Measurements from ENCODE around the gene NKX3-2. TPM values are rescaled to one million over a fixed set of nuclear protein-coding genes. Genes with fewer than 3 reads are reported as not detected.
"Not testable (repeated sequence)": the region's sequence is repeated elsewhere in the genome, so short reads cannot be mapped to it uniquely, and the experiment has no call there.

NKX3-2 gene
- total RNA-seq = not detected

DNA sequence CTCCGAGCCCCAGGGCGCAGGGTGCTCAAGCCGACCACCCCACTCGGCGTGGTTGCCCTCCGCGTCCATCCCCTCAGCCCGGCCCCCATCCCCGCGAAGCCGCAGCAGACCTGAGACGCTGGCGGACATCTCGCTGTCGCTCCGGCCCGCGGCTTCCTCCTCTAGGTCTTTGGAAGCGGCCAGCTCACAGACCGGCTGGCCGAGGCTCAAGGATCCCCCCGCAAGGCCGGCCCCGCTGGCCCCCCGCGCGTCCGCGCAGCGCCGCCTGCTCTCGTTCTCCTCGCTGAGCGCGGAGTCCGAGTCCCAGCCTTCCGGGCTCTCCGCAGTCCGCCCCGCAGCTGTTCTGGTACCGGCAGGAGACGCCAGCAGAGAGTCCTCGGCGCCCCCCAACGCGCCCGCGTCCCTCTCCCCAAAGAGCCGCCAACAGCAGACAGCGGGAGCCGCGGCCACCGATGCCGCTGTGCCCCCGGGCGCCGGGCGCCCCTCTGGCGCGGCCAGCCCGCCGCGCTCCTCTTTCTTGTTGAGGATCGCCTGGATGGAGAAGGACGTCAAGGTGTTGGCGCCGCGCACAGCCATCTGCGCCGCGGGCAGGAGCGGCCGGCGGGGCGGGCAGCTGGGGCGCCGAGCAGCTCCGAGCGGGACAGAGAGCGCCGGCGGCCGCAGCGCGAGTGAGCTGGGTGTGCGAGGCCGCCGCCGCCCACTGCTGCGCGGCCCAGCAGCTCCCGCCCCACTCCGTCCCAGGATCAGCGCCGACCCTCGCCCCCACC lies at the start of gene NKX3-2:
Gene NKX3-2 (minus strand): TSS at position 670 of the 767 bp plus-strand sequence. CDS start 94 bp downstream, at position 576.
- H3K9me3 Mint-ChIP-seq (ENCODE audit: low read depth) = no peaks in the 10 kb centered on the region
- peak within 1 kb of the TSS; percentile 72 for H3K4me3 Mint-ChIP-seq
- H3K27ac Mint-ChIP-seq = no peak within 1 kb of the TSS
- peaks cover 67% of the 10 kb centered on the region for H3K27me3 Mint-ChIP-seq
- ATAC-seq (no peak), DNase-seq (peak; percentile 17)
- intact Hi-C loops (cut with DNase I, micrococcal nuclease) = loop anchor here in 1 of 2 experiments (2.0 kb wide), 1 partner anchor 15 kb away; no protein-coding TSS in a partner anchor
- ChIA-PET POLR2A (no interaction called here), CTCF (interaction anchor here (0.5 to 1.2 kb wide), 5 partner anchors 10 to 34 kb away, joined by 3 read pairs; no protein-coding TSS in a partner anchor)
- H3K4me1 Mint-ChIP-seq = peaks cover 51% of the 10 kb centered on the region
- no peaks in the 10 kb centered on the region for H3K36me3 Mint-ChIP-seq (ENCODE audit: low read depth)

DNA sequence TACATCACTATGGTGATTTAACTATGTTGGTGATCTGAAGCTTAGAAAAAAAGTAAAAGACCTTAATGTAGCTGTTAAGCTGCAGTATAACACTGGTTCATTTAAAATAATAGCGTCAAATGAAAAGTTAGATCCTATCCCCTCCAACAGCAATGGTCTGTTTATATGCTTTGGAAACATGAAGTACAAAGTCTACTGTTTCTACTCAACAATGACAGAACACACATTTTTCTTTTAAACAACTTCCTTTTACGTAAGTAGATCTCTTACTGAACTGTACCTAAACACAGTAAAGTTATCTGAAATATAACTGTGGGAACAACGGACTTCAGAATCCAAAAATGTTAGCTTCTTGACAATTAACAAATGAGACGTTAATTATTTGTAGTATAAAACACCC lies 47.9 kb upstream of the NKX3-2 start:
- Mint-ChIP-seq H3K27ac (no peak overlapping the region), H3K36me3 (ENCODE audit: low read depth) (peaks cover 33% of the 10 kb centered on the region), H3K27me3 (no peaks in the 10 kb centered on the region), H3K4me3 (no peak overlapping the region), H3K9me3 (ENCODE audit: low read depth) (no peaks in the 10 kb centered on the region), H3K4me1 (no peaks in the 10 kb centered on the region)
- DNase-seq = no peak
- ChIA-PET CTCF (interaction anchor here (1.1 kb wide), 1 partner anchor 12 kb away, joined by 3 read pairs; no protein-coding TSS in a partner anchor), POLR2A (no interaction called here)
- intact Hi-C loops (cut with DNase I, micrococcal nuclease) = no loop called here
- ATAC-seq = no peak

DNA sequence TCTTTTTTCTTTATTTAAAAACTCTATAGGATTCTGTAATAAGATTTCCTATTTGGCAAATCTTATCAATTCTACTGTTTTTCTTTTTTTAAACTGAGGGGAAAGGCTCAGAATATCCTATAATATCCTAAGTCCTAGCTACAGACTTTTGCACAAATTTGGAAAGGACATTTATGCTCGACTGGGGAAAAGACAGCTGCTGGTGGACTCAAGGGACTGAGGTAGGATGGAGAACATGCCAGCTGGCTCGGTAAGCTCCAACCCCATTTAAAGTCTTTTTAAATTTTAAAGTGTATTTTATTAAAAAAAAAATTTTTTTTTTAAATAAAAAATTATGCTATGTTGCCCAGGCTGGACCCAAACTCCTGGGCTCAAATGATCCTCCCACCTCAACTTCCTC lies 46.5 kb upstream of the NKX3-2 start:
- Mint-ChIP-seq H3K27me3 (no peaks in the 10 kb centered on the region), H3K4me3 (no peak overlapping the region), H3K9me3 (ENCODE audit: low read depth) (no peaks in the 10 kb centered on the region), H3K27ac (no peak overlapping the region), H3K4me1 (no peaks in the 10 kb centered on the region), H3K36me3 (ENCODE audit: low read depth) (peaks cover 26% of the 10 kb centered on the region)
- ChIA-PET CTCF (interaction anchor here (1.4 kb wide), 1 partner anchor 12 kb away, joined by 3 read pairs; no protein-coding TSS in a partner anchor), POLR2A (interaction anchor here (0.7 kb wide), 1 partner anchor 1557 kb away, joined by 7 read pairs; no protein-coding TSS in a partner anchor)
- intact Hi-C loops (cut with DNase I, micrococcal nuclease) = no loop called here
- ATAC-seq (no peak), DNase-seq (no peak)

DNA sequence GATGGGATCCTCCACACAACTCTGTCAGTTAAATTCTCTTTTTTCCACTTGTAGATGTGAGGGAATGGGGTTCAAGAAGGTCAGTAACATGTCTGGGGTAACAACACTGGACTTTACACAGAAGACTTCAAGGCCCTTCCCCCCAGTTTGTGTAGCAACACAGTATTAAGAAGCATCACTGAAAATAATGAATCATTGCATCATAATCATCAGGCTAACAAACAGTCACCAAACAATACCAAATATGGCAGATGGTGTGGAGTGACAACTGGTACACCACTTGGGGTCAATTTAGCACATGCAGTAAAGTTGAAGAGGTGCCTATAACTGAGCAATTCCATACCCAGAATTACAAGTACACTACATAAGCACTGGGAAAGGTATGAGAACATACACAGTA lies 44.6 kb upstream of the NKX3-2 start:
- POLR2A ChIA-PET = no interaction called here
- Mint-ChIP-seq H3K27ac (no peak overlapping the region), H3K4me3 (no peak overlapping the region), H3K4me1 (no peaks in the 10 kb centered on the region), H3K27me3 (no peaks in the 10 kb centered on the region), H3K9me3 (ENCODE audit: low read depth) (no peaks in the 10 kb centered on the region), H3K36me3 (ENCODE audit: low read depth) (peaks cover 27% of the 10 kb centered on the region)
- ATAC-seq = no peak
- intact Hi-C loops (cut with DNase I, micrococcal nuclease) = no loop called here
- no peak for DNase-seq
- CTCF ChIA-PET = no interaction called here

DNA sequence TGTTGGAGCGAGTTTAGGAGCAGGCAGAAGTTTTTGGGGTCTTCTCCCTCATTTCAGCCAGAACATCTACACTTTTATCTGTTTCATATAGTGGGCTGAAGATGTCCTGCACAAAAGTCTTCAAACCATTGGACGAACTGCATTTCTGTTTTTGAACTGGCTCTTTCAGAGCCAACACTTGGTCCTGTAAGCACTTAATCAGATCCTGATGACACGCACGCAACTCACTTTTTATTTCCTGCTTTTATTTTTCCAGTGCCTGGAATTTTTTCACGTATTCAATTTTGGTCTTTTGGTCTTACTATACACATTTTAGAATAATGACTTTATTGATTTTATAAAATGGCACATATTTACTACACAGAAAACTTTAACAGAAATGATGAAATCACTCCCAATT lies 40.2 kb upstream of the NKX3-2 start:
- no peaks in the 10 kb centered on the region for H3K9me3 Mint-ChIP-seq (ENCODE audit: low read depth)
- ATAC-seq (no peak), DNase-seq (no peak)
- H3K27me3 Mint-ChIP-seq = no peaks in the 10 kb centered on the region
- intact Hi-C loops (cut with DNase I, micrococcal nuclease) = no loop called here
- H3K4me1 Mint-ChIP-seq = no peaks in the 10 kb centered on the region
- H3K4me3 Mint-ChIP-seq = no peak overlapping the region
- POLR2A ChIA-PET = no interaction called here
- H3K27ac Mint-ChIP-seq = no peak overlapping the region
- peaks cover 37% of the 10 kb centered on the region for H3K36me3 Mint-ChIP-seq (ENCODE audit: low read depth)
- CTCF ChIA-PET = interaction anchor here (1.8 kb wide), 1 partner anchor 9 kb away, joined by 3 read pairs; no protein-coding TSS in a partner anchor

DNA sequence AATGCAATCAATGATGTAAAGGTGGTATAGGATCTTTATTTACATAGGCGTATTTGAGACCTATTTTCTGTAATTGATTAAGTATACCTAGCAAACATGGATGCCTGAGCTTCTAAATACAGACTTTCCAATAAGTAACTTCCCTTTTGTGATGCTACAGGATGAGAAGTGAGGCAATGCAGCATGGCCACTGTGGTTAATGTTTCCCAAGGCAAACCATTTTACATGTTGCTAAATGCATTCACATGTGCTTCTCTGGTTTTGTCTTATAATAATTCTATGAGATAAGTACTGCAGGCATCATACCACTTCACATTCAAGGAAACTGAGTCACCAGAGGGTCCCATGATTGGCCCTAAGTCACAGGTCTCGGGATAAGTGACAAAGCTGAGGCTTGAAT lies 35.7 kb upstream of the NKX3-2 start:
- H3K27me3 Mint-ChIP-seq = no peaks in the 10 kb centered on the region
- no peak for DNase-seq
- no peak for ATAC-seq
- H3K27ac Mint-ChIP-seq = no peak overlapping the region
- H3K4me3 Mint-ChIP-seq = no peak overlapping the region
- H3K36me3 Mint-ChIP-seq (ENCODE audit: low read depth) = peaks cover 39% of the 10 kb centered on the region
- ChIA-PET POLR2A (no interaction called here), CTCF (interaction anchor here (0.8 kb wide), 1 partner anchor 12 kb away, joined by 3 read pairs; no protein-coding TSS in a partner anchor)
- H3K4me1 Mint-ChIP-seq = no peaks in the 10 kb centered on the region
- no peaks in the 10 kb centered on the region for H3K9me3 Mint-ChIP-seq (ENCODE audit: low read depth)
- intact Hi-C loops (cut with DNase I, micrococcal nuclease) = no loop called here

DNA sequence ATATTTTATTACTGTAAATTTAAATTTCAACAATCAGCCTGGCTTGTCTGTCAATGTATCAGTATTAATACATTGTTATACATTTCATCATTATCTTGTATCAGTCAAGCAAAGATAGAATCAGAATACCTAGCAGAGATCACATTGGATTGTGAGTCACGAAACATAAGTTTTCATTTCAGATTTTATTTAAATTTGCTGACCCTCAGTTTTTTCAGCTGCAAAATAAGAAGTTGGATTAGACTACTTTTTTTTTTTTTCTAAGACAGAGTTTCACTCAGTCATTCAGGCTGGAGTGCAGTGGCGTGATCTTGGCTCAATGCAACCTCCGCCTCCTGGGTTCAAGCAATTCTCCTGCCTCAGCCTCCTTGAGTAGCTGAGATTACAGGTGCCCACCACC lies 33.4 kb upstream of the NKX3-2 start:
- CTCF ChIA-PET = interaction anchor here (1.4 kb wide), 1 partner anchor 13 kb away, joined by 3 read pairs; no protein-coding TSS in a partner anchor
- H3K9me3 Mint-ChIP-seq (ENCODE audit: low read depth) = no peaks in the 10 kb centered on the region

DNA sequence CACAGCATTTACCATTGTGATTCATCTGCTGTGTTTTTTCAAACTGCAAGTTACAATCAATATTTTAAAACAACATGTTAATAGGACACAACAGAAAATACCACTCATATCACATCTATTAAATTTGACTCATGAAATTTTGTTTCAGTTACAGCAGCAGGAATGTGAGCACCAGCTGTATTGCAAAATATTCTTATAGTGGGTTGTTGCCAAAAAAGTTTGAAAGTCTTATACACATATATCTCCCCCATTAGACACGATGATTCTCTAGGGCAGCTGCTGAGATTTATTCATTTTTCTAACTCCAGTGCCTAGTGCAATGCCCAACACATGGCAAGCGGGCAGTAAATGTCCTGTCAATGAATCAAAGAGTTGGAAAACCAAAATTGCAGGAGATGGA lies 26.6 kb upstream of the NKX3-2 start:
- H3K27me3 Mint-ChIP-seq = no peaks in the 10 kb centered on the region
- H3K27ac Mint-ChIP-seq = no peak overlapping the region
- peaks cover 22% of the 10 kb centered on the region for H3K36me3 Mint-ChIP-seq (ENCODE audit: low read depth)
- H3K4me1 Mint-ChIP-seq = no peaks in the 10 kb centered on the region
- ChIA-PET POLR2A (no interaction called here), CTCF (no interaction called here)
- intact Hi-C loops (cut with DNase I, micrococcal nuclease) = no loop called here
- ATAC-seq (no peak), DNase-seq (no peak)
- H3K4me3 Mint-ChIP-seq = no peak overlapping the region
- no peaks in the 10 kb centered on the region for H3K9me3 Mint-ChIP-seq (ENCODE audit: low read depth)

More for the DNA sequence above, 33.4 kb upstream of the NKX3-2 start:
- DNase-seq (no peak), ATAC-seq (no peak)
- H3K4me3 Mint-ChIP-seq = no peak overlapping the region
- peaks cover 31% of the 10 kb centered on the region for H3K36me3 Mint-ChIP-seq (ENCODE audit: low read depth)
- H3K27ac Mint-ChIP-seq = no peak overlapping the region
- no peaks in the 10 kb centered on the region for H3K27me3 Mint-ChIP-seq
- POLR2A ChIA-PET = no interaction called here
- no peaks in the 10 kb centered on the region for H3K4me1 Mint-ChIP-seq
- intact Hi-C loops (cut with DNase I, micrococcal nuclease) = no loop called here

DNA sequence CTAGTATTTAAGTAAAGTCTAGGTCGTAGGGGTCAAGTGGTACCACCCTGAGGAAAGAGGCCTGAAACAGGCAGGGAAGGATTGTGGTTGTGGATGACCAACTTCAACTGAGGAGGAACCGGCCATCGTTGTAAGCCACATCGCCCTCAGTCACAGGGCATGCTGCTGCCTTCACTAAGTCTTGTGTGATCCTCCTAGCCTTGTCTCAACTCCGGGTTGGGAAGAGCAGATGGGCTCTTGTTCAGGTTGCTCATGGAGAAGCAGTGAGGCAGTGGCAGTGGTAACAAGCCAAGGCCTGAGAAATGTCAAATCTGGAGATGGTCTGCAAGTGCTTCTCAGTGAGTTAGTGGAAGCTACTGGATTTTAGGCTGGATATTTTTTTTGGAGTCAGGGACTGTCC lies 22.8 kb upstream of the NKX3-2 start:
- ChIA-PET CTCF (no interaction called here), POLR2A (no interaction called here)
- Mint-ChIP-seq H3K27me3 (no peaks in the 10 kb centered on the region), H3K9me3 (ENCODE audit: low read depth) (no peaks in the 10 kb centered on the region), H3K36me3 (ENCODE audit: low read depth) (peaks cover 20% of the 10 kb centered on the region), H3K27ac (no peak overlapping the region), H3K4me1 (no peaks in the 10 kb centered on the region), H3K4me3 (no peak overlapping the region)
- intact Hi-C loops (cut with DNase I, micrococcal nuclease) = no loop called here
- ATAC-seq = no peak
- DNase-seq = no peak

DNA sequence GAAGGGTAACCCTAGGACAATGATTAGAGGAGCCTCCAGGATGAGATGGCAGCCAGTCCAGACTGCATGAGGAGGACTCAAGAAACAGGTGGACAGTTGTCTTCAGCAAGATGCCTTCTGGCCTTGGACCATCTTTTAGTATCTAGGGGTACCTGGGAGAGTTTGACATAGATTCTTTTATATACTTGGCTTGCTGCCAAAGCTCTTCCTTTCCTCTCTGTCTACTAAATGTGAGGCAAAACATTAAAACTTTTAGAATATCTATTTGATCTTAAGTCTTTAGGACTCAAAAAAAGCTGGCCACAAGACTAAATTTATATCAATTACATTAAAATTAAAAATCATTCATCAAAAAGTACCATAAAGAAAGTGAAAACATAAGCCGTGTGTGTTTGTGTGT lies 18.6 kb upstream of the NKX3-2 start:
- Mint-ChIP-seq H3K36me3 (ENCODE audit: low read depth) (peaks cover 10% of the 10 kb centered on the region), H3K4me1 (no peaks in the 10 kb centered on the region), H3K27ac (no peak overlapping the region), H3K27me3 (peaks cover 4% of the 10 kb centered on the region), H3K4me3 (no peak overlapping the region), H3K9me3 (ENCODE audit: low read depth) (no peaks in the 10 kb centered on the region)
- ATAC-seq (no peak), DNase-seq (no peak)
- ChIA-PET CTCF (no interaction called here), POLR2A (no interaction called here)
- intact Hi-C loops (cut with DNase I, micrococcal nuclease) = no loop called here

DNA sequence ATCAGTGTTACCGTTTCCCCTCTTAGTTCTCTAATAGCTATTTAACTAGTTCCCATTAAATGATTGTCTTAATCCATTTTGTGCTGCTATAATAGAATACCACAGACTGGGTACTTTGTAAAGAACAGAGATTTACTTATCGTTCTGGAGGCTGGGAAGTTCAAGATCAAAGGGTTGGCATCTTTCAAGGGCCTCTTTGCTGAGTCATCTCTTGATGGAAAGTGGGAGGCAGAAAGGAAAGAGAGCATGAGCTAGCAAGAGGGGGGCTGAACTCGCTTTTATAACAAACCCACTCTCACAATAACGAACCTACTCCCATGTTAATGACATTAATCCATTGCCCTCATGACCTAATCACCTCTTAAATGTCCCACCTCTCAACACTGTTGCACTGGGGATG lies 17.4 kb upstream of the NKX3-2 start:
- no peak overlapping the region for H3K4me3 Mint-ChIP-seq
- no peaks in the 10 kb centered on the region for H3K4me1 Mint-ChIP-seq
- DNase-seq (no peak), ATAC-seq (no peak)
- H3K27ac Mint-ChIP-seq = no peak overlapping the region
- peaks cover 6% of the 10 kb centered on the region for H3K36me3 Mint-ChIP-seq (ENCODE audit: low read depth)
- ChIA-PET CTCF (no interaction called here), POLR2A (no interaction called here)
- no peaks in the 10 kb centered on the region for H3K9me3 Mint-ChIP-seq (ENCODE audit: low read depth)
- intact Hi-C loops (cut with DNase I, micrococcal nuclease) = no loop called here
- H3K27me3 Mint-ChIP-seq = peaks cover 11% of the 10 kb centered on the region

DNA sequence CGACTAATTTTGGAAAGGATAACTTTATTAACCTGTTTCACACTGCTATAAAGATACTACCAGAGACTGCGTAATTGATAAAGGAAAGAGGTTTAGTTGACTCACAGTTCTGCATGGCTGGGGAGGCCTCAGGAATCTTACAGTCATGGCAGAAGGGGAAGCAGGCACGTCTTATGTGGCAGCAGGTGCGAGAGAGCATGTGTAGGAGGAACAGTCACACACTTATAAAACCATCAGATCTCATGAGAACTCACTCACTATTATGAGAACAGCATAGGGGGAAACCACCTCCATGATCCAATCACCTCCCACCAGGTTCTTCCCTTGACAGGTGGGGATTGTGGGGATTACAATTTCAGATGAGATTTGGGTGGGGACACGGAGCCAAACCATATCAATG lies 15.8 kb upstream of the NKX3-2 start:
- CTCF ChIA-PET; intact Hi-C loops (cut with DNase I, micrococcal nuclease); POLR2A ChIA-PET; H3K4me3 Mint-ChIP-seq; H3K4me1 Mint-ChIP-seq; ATAC-seq; DNase-seq; H3K36me3 Mint-ChIP-seq (ENCODE audit: low read depth); H3K9me3 Mint-ChIP-seq (ENCODE audit: low read depth); H3K27ac Mint-ChIP-seq: not testable (repeated sequence)
- peaks cover 13% of the 10 kb centered on the region for H3K27me3 Mint-ChIP-seq

Measured in activated CD4-positive, alpha-beta T cell treated with anti-CD3 and anti-CD28 coated beads for 36 hours (primary cell).